ENCODE data around the gene ASPHD2. TPM values are rescaled to one million over a fixed set of nuclear protein-coding genes. Genes with fewer than 3 reads are reported as not detected.

Gene ASPHD2
- total and polyA plus RNA-seq, 2 of the 13 experiments (the other 11 are each of a cell fraction or from before 2014, with no cell fraction given): 0.04 TPM

DNA sequence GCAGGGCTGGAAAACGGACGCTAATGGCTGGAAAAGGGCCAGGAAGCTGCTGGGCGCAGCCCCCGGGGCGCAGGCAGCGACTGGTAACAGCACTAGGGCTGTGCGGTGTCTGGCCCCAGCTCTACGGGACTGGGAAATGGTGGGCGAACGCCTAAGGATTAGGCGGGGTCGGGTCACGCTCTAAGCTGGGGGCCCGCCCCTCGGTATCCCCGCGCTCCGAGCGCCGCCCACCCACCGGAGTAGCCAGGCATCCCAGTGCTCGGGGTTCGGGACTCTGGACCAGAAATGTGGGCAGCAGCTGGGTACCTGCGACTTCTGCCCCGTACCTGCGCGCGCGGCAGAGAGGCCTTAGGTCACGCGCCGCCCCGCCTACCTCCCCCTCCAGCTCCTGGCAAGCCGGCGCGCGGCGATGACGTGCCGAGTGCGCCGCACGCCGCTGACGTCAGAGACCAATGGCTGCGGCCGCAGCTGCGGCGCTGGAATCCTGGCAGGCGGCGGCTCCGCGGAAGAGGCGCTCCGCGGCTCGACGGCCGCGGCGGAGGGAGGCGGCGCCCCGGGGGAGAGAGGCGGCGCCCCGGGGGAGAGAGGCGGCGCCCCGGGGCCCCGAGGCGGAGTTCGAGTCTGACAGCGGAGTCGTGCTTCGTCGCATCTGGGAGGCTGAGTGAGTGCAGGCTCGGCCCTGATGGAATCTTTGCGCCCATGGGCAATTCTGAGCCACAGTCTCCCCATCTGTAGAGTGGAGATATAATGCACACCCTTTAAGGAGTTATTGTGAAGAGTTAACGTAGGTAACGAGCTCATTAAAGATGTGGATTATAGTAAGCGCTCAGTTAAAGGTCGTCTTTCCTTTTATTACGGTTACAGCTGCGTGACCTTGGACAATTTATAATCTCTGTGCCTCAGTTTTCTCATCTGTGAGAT is 54.6 kb downstream of the ASPHD2 start, which contains the start of the genes HPS4 and SRRD (continued):
- TF ChIP-seq, protein P1, sequence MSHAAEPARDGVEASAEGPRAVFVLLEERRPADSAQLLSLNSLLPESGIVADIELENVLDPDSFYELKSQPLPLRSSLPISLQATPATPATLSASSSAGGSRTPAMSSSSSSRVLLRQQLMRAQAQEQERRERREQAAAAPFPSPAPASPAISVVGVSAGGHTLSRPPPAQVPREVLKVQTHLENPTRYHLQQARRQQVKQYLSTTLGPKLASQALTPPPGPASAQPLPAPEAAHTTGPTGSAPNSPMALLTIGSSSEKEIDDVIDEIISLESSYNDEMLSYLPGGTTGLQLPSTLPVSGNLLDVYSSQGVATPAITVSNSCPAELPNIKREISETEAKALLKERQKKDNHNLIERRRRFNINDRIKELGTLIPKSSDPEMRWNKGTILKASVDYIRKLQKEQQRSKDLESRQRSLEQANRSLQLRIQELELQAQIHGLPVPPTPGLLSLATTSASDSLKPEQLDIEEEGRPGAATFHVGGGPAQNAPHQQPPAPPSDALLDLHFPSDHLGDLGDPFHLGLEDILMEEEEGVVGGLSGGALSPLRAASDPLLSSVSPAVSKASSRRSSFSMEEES (CRISPR knock-in tag; IDR thresholded peaks at IDR 0.05): peak; percentile 98
- TF ChIP-seq JUNB (CRISPR knock-in tag; IDR thresholded peaks at IDR 0.05; ENCODE audit: borderline replicate concordance) (no peak), GATAD2A (CRISPR knock-in tag; IDR thresholded peaks at IDR 0.05) (peak; percentile 64; the same call in 1 of the 2 replicates), ZNF839 (CRISPR knock-in tag; IDR thresholded peaks at IDR 0.05; ENCODE audit: borderline replicate concordance) (peak; percentile 85; the same call in 1 of the 2 replicates), MIER3 (CRISPR knock-in tag; IDR thresholded peaks at IDR 0.05; ENCODE audit: borderline replicate concordance) (peak; percentile 65; the same call in 1 of the 2 replicates), ZFY (CRISPR knock-in tag; IDR thresholded peaks at IDR 0.05) (peak; percentile 92), ZFP90 (CRISPR knock-in tag; IDR thresholded peaks at IDR 0.05; ENCODE audit: borderline replicate concordance) (peak; percentile 31; the same call in 1 of the 2 replicates), RCOR2 (CRISPR knock-in tag; IDR thresholded peaks at IDR 0.05) (peak; percentile 93), STAG1 (CRISPR knock-in tag; IDR thresholded peaks at IDR 0.05) (no peak), FLYWCH1 (CRISPR knock-in tag; IDR thresholded peaks at IDR 0.05) (no peak), ZMYM4 (CRISPR knock-in tag; IDR thresholded peaks at IDR 0.05) (peak; percentile 89), AKAP8 (CRISPR knock-in tag; IDR thresholded peaks at IDR 0.05) (peak; percentile 33; the same call in 1 of the 2 replicates), ZNF556 (CRISPR knock-in tag; IDR thresholded peaks at IDR 0.05; ENCODE audit: borderline replicate concordance) (peak; percentile 61; the same call in 1 of the 2 replicates), ZNF569 (CRISPR knock-in tag; IDR thresholded peaks at IDR 0.05; ENCODE audit: borderline replicate concordance) (no peak), PHF5A (CRISPR knock-in tag; IDR thresholded peaks at IDR 0.05; ENCODE audit: low read depth, unreplicated experiment) (peak; percentile 54), ZNF550 (CRISPR knock-in tag; IDR thresholded peaks at IDR 0.05; ENCODE audit: borderline replicate concordance) (no peak), ZNF841 (CRISPR knock-in tag; IDR thresholded peaks at IDR 0.05; ENCODE audit: borderline replicate concordance) (no peak), SP1 (IDR thresholded peaks at IDR 0.05) (no peak), SP1 (CRISPR knock-in tag; IDR thresholded peaks at IDR 0.05) (peak; percentile 90), ZNF737 (CRISPR knock-in tag; IDR thresholded peaks at IDR 0.05; ENCODE audit: borderline replicate concordance) (no peak)
- TF ChIP-seq, protein P2, sequence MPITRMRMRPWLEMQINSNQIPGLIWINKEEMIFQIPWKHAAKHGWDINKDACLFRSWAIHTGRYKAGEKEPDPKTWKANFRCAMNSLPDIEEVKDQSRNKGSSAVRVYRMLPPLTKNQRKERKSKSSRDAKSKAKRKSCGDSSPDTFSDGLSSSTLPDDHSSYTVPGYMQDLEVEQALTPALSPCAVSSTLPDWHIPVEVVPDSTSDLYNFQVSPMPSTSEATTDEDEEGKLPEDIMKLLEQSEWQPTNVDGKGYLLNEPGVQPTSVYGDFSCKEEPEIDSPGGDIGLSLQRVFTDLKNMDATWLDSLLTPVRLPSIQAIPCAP (CRISPR knock-in tag; IDR thresholded peaks at IDR 0.05; ENCODE audit: low read depth): no peak
- TF ChIP-seq, protein P3, sequence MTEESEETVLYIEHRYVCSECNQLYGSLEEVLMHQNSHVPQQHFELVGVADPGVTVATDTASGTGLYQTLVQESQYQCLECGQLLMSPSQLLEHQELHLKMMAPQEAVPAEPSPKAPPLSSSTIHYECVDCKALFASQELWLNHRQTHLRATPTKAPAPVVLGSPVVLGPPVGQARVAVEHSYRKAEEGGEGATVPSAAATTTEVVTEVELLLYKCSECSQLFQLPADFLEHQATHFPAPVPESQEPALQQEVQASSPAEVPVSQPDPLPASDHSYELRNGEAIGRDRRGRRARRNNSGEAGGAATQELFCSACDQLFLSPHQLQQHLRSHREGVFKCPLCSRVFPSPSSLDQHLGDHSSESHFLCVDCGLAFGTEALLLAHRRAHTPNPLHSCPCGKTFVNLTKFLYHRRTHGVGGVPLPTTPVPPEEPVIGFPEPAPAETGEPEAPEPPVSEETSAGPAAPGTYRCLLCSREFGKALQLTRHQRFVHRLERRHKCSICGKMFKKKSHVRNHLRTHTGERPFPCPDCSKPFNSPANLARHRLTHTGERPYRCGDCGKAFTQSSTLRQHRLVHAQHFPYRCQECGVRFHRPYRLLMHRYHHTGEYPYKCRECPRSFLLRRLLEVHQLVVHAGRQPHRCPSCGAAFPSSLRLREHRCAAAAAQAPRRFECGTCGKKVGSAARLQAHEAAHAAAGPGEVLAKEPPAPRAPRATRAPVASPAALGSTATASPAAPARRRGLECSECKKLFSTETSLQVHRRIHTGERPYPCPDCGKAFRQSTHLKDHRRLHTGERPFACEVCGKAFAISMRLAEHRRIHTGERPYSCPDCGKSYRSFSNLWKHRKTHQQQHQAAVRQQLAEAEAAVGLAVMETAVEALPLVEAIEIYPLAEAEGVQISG (CRISPR knock-in tag; IDR thresholded peaks at IDR 0.05): peak; percentile 93

Measured in HepG2 (cell line).